GM10847 (cell line): ENCODE data around the gene RBFOX1.

Experiments
- POLR2A ChIP-seq: IDR thresholded peaks from 2 replicates; pipeline ENCODE4 v1.6.1; 2011; ENCODE audit not compliant: insufficient read length; ENCODE audit errors: extremely low read depth

RBFOX1 gene

DNA sequence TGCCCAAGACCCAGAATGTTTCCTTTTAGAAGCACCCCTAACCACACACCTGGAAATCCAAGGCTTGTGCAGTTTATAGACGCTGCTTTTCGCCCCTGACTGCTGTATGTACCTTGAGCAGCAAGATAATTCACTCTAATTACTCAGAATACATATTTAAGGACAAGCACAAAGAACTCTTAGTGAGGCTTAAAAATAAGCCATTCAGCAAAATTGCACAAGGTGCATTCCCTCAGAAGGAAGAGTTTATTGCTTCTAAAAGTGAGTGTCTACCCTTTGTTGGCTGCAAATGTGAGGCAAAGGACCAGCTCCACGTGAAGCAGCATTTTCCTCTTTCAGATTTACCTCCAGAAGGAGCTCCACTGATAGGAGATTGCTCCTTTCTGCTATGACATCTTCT, 208.4 kb downstream of the RBFOX1 start:
- no peak for TF ChIP-seq POLR2A

DNA sequence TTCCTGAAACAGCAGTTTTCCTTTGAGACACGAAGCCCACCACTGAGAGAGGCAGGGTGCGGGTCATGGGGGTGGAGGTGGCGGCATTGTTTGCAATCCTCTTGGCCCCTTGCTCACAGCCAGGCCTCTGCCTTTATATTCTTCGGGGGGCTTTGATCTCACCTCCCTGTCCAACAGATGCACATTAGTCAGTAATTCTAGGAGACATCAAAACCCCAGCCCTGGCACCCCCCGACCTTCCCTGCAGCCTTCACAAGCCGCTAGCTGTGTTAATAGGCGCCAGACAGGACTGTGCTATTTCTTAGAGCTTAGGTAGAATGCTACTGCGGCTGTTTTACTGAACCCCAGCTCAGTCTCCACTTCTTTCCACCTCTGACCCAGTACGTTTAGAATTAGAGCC, 212.6 kb downstream of the RBFOX1 start:
- TF ChIP-seq POLR2A = no peak

DNA sequence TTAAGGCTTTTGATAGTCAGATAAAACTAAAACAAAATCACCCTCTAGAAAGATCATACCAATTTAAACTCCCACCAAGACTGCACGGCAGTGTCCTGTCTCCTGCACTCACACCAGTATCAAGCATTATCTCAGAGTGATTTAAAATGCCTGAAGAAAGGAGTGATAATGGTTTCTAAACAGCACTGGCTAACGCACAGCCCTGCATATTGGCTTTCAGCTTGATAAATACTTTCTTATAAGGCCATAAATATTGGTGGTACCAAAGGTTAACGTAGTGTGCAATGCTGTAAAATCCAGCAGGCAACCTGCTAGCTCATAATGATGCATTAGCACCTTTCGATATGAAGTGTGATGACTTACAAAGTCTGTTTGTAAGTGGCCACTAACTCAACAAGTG, 214.3 kb downstream of the RBFOX1 start:
- no peak for TF ChIP-seq POLR2A

DNA sequence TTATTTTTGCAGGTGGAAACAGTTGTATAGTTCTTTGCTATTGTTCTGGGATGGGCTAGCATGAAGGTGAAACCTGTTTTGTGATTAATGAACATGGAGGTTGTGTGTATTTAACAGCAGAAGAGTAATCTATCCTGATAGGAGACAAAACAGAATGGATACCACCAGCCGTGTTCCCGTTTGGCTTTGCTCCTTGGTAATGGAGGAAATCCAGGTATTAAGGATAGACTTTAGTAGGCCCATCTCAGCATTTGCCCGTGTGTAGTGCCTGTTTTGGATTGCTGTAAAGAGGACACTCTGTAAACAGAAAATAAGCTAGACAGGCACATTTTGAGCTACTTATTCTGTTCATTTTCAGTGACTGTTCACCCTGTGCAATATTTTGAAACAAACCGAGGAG, 215.1 kb downstream of the RBFOX1 start:
- no peak for TF ChIP-seq POLR2A

DNA sequence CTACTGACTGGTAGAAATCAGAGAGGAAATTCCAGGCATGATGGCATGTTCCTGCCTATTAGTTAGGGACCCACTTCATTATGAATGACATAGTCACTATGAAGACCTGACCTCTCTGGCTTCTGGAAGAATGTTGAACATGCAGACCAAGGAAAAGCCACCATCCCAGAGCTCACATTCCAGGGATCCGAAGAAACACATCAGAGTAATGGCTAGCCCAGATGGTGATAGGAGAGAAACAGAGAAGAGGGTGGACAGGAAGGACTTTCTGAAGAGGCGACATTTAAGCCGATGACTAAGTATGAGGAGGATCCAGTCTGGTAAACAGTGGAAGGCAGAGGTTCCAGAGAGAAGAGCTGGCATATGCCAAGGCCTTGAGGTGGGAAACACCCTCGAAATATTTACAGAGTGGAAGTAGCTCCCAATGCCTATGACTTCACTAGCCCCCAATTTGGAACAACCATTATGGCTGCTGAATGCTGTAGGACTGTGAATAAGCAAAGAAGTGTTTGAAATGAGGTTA, 216.2 kb downstream of the RBFOX1 start:
- no peak for TF ChIP-seq POLR2A

DNA sequence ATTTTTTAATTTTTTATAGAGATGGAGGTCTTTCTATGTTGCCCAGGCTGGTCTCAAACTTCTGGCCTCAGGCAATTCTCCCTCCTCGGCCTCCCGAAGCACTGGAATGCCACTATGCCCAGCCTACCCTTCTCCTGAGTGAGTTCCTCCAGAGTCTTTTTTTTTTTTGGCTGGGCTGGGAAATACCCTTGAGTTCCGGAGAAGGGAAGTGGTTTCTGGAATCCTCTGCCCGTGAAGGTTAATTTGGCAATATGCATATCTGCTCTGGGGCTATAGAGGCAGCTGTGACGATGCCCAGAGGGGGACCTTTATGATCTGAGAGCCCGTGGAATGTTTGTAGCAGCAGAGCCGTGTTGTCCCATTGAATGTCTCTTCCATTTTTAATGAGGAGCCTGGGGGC, 217.5 kb downstream of the RBFOX1 start:
- no peak for TF ChIP-seq POLR2A

DNA sequence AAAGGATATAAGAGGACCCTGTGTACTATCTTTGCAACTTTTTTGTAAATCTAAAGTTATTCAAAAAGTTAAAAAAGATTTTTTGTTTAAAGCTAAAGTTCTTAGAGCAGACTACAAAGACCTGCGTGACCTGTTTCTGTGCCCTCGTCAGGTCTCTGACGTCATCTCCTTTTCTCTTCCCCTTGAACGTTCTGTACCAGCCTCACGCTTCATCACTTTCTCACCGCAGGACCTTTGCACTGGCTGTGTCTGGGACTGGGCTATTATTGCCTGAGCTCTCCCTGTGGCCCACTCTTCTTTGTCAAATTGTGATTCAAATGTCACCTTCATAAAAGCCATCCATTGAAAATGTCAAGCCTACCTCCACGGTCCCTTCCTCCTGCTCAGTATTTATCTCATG, 222.8 kb downstream of the RBFOX1 start:
- no peak for TF ChIP-seq POLR2A

DNA sequence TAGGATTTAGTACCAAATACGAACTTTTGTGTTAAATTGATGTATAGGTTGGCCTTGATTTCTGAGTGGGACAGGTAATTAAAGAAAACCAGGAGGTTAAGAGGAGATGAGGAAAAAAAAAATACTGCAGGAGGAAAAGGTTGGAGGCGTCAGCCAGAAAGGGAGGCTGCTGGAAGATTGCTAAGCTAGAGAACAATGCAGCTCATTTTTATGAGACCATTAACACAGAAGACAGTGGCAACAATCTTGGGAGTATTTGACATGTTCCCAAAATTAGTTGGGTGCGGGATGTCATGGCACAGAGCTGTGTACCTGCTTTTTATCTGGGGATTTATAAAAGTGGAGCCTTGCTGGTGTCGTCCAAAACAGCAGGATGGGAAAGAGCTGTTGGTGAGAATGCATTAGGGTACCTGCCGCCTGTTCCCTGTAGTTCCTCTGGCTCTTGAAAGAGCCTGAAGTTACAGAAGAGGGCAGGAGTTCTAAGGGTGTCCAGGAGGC, 229.3 kb downstream of the RBFOX1 start:
- no peak for TF ChIP-seq POLR2A

DNA sequence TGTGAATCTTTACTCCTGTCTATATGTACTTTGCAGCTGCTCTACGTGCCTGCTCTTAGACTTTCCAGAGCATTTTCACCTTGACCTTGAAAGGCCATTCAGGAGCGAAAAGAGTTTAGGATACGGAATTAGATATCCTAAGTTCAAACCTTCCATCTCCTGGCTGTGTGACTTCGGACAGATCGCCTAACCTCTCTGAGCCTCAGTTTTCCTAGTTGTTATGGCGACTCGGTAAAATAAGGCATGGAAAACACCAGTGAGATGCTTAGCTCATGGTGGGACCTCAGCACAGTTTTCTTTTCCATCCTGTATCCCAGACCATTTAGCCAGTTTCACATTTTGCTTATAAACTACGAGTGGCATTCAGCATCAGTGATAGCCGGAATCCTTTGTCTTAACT, 233.7 kb downstream of the RBFOX1 start:
- TF ChIP-seq POLR2A = no peak

DNA sequence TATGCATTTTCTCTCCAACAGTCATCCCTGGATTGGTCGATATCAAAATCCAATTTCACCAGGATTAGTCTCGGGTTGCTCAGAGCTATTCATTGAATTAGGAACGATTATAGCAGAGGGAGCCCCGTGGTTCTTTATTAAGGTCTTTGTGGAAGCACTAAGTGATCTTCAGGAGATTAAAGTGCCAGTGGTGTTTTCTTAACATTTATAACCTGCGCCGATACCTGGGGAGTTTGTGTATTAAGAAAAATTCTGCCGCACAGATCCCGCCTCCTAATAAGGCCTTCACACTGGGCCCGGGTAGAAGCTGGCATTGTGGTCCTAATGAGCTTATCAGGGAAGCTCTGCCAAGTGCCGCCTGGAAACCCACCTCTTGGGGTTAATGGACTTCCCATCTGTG, 238.7 kb downstream of the RBFOX1 start:
- no peak for TF ChIP-seq POLR2A

DNA sequence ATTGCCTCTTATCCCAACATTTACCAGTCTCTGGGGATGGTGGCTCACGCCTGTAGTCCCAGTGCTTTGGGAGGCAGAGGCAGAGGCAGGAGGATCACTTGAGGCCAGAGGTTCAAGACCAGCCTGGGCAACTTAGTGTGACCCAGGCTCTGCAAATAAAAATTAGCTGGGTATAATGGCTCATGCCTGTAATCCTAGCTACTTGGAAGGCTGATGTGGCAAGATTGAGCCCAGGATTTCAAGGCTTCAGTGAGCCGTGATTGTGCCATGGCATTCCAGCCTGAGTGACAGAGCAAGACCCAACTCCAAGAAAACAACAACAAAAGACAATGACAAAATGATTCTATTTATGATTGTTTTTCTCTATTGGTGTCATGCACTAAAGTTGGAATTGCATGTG, 244.9 kb downstream of the RBFOX1 start:
- TF ChIP-seq POLR2A = no peak

DNA sequence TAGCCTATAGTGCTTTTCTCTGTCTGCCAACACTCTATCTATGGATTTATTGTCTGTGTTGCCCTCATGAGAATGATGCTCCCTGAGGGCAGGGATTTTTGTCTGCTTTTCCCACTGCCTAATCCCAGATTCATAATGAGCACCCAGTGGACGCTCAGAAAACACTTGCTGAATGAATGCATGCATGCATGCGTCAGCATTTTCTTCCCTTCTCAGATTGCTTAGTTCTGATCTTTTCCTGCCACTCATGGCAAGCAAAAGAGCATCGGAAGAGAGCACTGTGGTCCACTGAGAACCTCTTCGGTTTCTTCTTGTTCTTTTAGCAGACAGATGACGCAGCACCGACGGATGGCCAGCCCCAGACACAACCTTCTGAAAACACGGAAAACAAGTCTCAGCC, 246.8 kb downstream of the RBFOX1 start:
- TF ChIP-seq POLR2A = no peak

DNA sequence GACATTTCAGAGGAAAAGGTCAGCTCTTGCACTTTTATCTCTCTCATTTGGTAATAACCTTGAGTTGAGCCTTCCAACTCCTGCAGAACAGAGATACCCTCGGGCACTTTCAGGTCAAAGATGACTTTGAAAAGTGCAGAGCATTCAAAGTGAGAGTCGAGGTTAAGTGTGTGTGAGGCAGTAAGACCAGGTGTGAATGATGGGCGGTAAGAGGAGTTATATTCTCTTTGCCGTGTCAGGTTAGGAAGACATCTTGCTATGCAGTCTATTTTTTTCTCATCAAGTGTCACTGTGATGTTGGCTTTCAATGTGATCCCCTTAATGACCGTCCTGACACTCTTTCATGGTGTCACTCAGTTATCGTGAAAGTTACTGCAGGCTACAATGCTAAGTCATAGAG, 248.5 kb downstream of the RBFOX1 start:
- TF ChIP-seq POLR2A = no peak

DNA sequence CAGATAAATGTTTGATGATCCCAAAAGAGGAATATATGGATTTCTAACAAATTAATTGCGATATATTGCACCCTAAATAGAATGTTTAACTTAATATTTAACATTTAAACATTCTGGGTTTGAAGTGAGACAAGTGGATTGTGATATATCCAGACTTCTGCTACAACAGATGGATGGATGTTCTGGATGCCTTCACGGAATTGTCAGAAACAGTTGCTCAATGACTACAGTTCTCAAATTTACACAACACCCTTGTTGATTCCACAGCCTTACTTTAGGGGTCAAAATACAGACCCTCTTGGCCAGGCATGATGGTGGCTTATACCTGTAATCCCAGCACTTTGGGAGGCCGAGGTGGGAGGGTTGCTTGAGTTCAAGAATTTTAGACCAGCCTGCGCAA, 250.8 kb downstream of the RBFOX1 start:
- no peak for TF ChIP-seq POLR2A

DNA sequence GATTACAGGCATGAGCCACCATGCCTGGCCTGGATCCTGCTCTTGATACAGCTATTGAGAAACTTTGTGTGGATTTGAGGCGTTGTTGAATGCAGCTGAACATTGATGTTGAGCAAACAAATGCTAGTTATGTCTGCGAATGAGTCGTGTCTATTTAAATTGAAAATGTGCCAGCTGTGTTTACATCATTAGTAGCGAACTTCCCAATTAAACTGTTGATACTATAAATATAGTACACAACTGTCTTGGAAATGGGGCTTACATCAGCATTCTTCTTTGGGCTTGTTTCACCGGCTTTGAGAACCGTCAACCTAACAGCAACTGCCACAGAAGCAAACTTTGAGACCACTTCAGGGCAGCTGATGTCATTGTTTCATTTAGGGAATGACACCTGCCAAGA, 251.9 kb downstream of the RBFOX1 start:
- TF ChIP-seq POLR2A = no peak

DNA sequence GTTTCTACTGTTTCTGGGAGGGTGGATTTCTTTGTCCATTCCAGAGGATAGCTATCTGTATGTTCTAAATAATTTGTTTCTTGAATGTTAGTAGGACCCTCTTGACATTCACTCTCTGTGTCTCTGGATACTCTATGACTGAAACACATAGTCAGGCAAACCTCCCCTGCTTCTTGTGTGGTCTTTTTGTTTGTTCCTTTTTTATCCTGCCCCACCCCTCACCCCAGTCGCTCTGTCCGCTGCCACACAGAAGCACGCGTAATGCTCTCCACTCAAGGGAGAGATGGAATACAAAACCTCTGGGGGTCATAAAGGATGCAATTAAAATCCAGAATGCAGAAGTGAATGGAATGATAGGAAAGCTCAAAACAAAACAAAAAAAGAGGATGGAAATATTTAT, 253.1 kb downstream of the RBFOX1 start:
- no peak for TF ChIP-seq POLR2A

DNA sequence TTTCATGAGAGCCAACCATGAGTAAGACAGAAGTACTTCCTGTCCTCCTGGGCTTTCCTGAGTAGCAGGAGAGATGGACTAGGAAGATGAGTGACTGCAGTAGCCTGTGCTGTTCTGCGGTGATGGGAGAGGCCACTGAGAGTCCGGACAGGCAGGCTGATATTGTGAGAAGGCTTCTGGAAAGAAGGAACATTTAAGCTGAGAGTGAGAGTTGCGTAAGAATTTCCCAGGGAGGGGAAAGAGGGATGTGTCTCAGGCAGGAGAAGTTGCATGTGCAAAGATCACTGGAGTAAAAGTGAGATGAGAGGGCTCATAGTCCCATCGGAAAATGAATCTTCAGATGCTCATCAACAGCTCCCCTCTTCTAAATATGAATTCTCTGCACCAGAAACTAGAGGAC, 258.3 kb downstream of the RBFOX1 start:
- TF ChIP-seq POLR2A = no peak

DNA sequence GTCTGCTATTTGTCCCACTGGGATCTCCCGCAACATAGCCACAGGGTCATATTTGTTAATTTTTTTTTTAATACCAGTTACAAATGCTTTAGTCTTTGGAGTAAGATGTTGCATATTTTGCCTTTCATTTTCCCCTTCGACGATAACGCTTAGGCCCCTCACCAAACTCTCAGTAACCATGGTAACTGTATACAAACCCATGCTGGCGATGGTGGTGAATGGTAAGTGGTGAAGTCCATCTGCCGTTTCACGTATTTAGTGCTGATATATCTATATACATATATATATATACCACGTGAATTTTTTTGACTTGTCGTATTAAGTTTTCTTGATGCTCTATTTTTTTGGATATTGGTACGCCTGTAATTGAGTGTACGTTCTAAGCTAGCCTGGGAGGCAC, 263.7 kb downstream of the RBFOX1 start:
- TF ChIP-seq POLR2A = no peak
